Spinal cord (tissue), 10 donors: ENCODE measurements around the gene USP44. TPM values are rescaled to one million over a fixed set of nuclear protein-coding genes. Genes with fewer than 3 reads are reported as not detected.

Source experiments
- DNase-seq, 6 donors: peaks; one replicate each; pipeline versions ENCODE4 v3.0.0 to v3.0.0-alpha.2; 2013 to 2015; ENCODE audit warnings: low spot score in 6 of 6, low read depth in 4 of 6
- H3K27ac ChIP-seq: one replicate; pipeline ENCODE4 v1.5.1; 2013; ENCODE audit warnings: low read depth, low read length, control low read depth
- H3K27me3 ChIP-seq: one replicate; pipeline ENCODE4 v1.6.1; 2013; ENCODE audit warnings: low read length; ENCODE audit not compliant: control insufficient read depth, insufficient read depth
- H3K36me3 ChIP-seq: one replicate; pipeline ENCODE4 v1.6.1; 2013; ENCODE audit warnings: low read length; ENCODE audit not compliant: control insufficient read depth, insufficient read depth
- H3K4me1 ChIP-seq: one replicate; pipeline ENCODE4 v1.6.1; 2013; ENCODE audit warnings: low read length; ENCODE audit not compliant: control insufficient read depth, insufficient read depth
- H3K4me3 ChIP-seq: one replicate; pipeline ENCODE4 v1.5.1; 2013; ENCODE audit warnings: low read depth, low read length, control low read depth
- H3K9me3 ChIP-seq: one replicate; pipeline ENCODE4 v1.6.1; 2013; ENCODE audit warnings: low read length; ENCODE audit not compliant: control insufficient read depth, insufficient read depth
- WGBS: methylation state at CpG from one replicate; pipeline ENCODE4 v1.1.5; 2013; ENCODE audit warnings: missing lambda C conversion rate; ENCODE audit not compliant: insufficient coverage; 5-methylcytosine and 5-hydroxymethylcytosine counted together
- polyA plus RNA-seq, 2 donors: library from polyadenylated mRNA; unstranded; fragments of 120-200 nt; gene quantifications; one replicate each; pipeline ENCODE4 v1.2.1, GENCODE V29; 2013; ENCODE audit not compliant: insufficient read length in 2 of 2
- total RNA-seq, 2 donors: library from RNA; depleted of rRNA in 1 of 2; stranded (reverse); fragments of 120-200 nt in 1 of 2; fragments of >200 nt in 1 of 2; gene quantifications; one replicate each; pipeline versions ENCODE4 v1.2.3 to v1.2.4, GENCODE V29; 2013 to 2014
- donor health status: healthy.

Gene USP44
- total and polyA plus RNA-seq, 4 donors, result 1.3 to 4.4 (median 3.0) TPM

- no peak for DNase-seq
- H3K9me3 ChIP-seq, result no peaks in the 10 kb centered on the region
- H3K27me3 ChIP-seq, result no peaks in the 10 kb centered on the region
- H3K27ac ChIP-seq, result no peak overlapping the region
- WGBS, result no CpG with 5 or more reads among the region's 2 CpGs
- no peak overlapping the region for H3K4me3 ChIP-seq
- no peaks in the 10 kb centered on the region for H3K4me1 ChIP-seq
- H3K36me3 ChIP-seq, result peaks cover 22% of the 10 kb centered on the region
Observed at GRCh38 chr12:95480230-95480629, 71.0 kb downstream of the USP44 start.

GRCh38 chr12:95474660-95474958 is 76.7 kb downstream of the USP44 start:
- Histone ChIP-seq H3K4me3 (peak overlapping the region; percentile 96), H3K36me3 (peaks cover 17% of the 10 kb centered on the region), H3K9me3 (no peaks in the 10 kb centered on the region), H3K4me1 (no peaks in the 10 kb centered on the region), H3K27ac (peak overlapping the region; percentile 96), H3K27me3 (no peaks in the 10 kb centered on the region)
- peak in 1 of 6 donors; percentile 3 for DNase-seq
- WGBS, result 2% methylated on average over 7 of the region's 16 CpGs

GRCh38 chr12:95473884-95474659 is 77.2 kb downstream of the USP44 start, which contains the start of gene METAP2:
METAP2 (plus strand) TSS chr12:95474152; CDS start chr12:95474180, 28 bp downstream.
- no peaks in the 10 kb centered on the region for H3K9me3 ChIP-seq
- H3K36me3 ChIP-seq, result peaks cover 12% of the 10 kb centered on the region
- H3K27ac ChIP-seq, result peak within 1 kb of the TSS; percentile 96
- peak within 1 kb of the TSS; percentile 96 for H3K4me3 ChIP-seq
- WGBS, result under 1% methylated on average over 48 of the region's 49 CpGs
- no peaks in the 10 kb centered on the region for H3K27me3 ChIP-seq
- H3K4me1 ChIP-seq, result no peaks in the 10 kb centered on the region
- peak in 5 of 6 donors; percentile 90 to 98 (median 93) for DNase-seq

- H3K27ac ChIP-seq, result peak overlapping the region; percentile 96
- H3K4me3 ChIP-seq, result peak overlapping the region; percentile 96
- H3K36me3 ChIP-seq, result peaks cover 9% of the 10 kb centered on the region
- H3K4me1 ChIP-seq, result no peaks in the 10 kb centered on the region
- 0% methylated on average over 12 of the region's 23 CpGs for WGBS
- no peaks in the 10 kb centered on the region for H3K9me3 ChIP-seq
- peak in 5 of 6 donors; percentile 22 to 82 (median 71) for DNase-seq
- H3K27me3 ChIP-seq, result no peaks in the 10 kb centered on the region
Observed at GRCh38 chr12:95473231-95473883, 77.9 kb downstream of the USP44 start.

- no peak for DNase-seq
Observed at GRCh38 chr12:95470300-95470699, 81.0 kb downstream of the USP44 start.

More at GRCh38 chr12:95470300-95470699, 81.0 kb downstream of the USP44 start:
- Histone ChIP-seq H3K27me3 (no peaks in the 10 kb centered on the region), H3K4me3 (no peak overlapping the region), H3K27ac (no peak overlapping the region), H3K4me1 (no peaks in the 10 kb centered on the region), H3K36me3 (no peaks in the 10 kb centered on the region), H3K9me3 (no peaks in the 10 kb centered on the region)
- 88% methylated on average over 1 of the region's 1 CpG for WGBS

Other genes with a start within 250 kb of the USP44 start
- gene METAP2, start 77.3 kb downstream of the USP44 start, total RNA-seq, result 10 to 100 TPM; 61.9 to 73.2 TPM
- gene METAP2, start 77.3 kb downstream of the USP44 start, polyA plus RNA-seq, result 10 to 100 TPM; 86.4 to 100.0 TPM
- 10 to 100 TPM; 10.2 to 16.6 TPM for gene NTN4, start 239.3 kb upstream of the USP44 start, total RNA-seq
- gene NTN4, start 239.3 kb upstream of the USP44 start, polyA plus RNA-seq, result 10 to 100 TPM; 17.8 to 22.9 TPM